Activated naive CD4-positive, alpha-beta T cell treated with anti-CD3 and anti-CD28 coated beads, Interleukin-2, amount 50 U/mL, for 16 hours (primary cell): ENCODE measurements around the gene RNF141.
A peak's percentile ranks its signal among the peaks of the same experiment; 100 is the strongest.

Source experiments
- DNase-seq: peaks from one replicate; pipeline ENCODE4 v3.0.0-alpha.2; 2020

RNF141 gene

GRCh38 chr11:10540915-10541560 lies at the start of gene RNF141:
TSS of gene RNF141 (minus strand) at chr11:10541187. CDS start at chr11:10534158, 7,029 bp downstream.
- DNase-seq: peak; percentile 97

GRCh38 chr11:10590218-10590915 lies 49.4 kb upstream of the RNF141 start:
- DNase-seq: no peak

- DNase-seq: no peak
Measured at GRCh38 chr11:10588904-10589303, 47.9 kb upstream of the RNF141 start.

GRCh38 chr11:10587995-10588394 lies 47.0 kb upstream of the RNF141 start:
- DNase-seq: no peak

- DNase-seq: no peak
Measured at GRCh38 chr11:10587388-10587787, 46.4 kb upstream of the RNF141 start.

- no peak for DNase-seq
Measured at GRCh38 chr11:10584071-10584501, 43.1 kb upstream of the RNF141 start.

- DNase-seq: no peak
Measured at GRCh38 chr11:10581481-10582019, 40.6 kb upstream of the RNF141 start.

- no peak for DNase-seq
Measured at GRCh38 chr11:10580623-10581022, 39.6 kb upstream of the RNF141 start.

- no peak for DNase-seq
Measured at GRCh38 chr11:10579700-10580099, 38.7 kb upstream of the RNF141 start.

- DNase-seq: no peak
Measured at GRCh38 chr11:10576035-10576398, 35.0 kb upstream of the RNF141 start.

- no peak for DNase-seq
Measured at GRCh38 chr11:10575346-10576034, 34.5 kb upstream of the RNF141 start.

- DNase-seq: no peak
Measured at GRCh38 chr11:10573556-10573955, 32.6 kb upstream of the RNF141 start.

- DNase-seq: no peak
Measured at GRCh38 chr11:10573028-10573427, 32.0 kb upstream of the RNF141 start.

- DNase-seq: no peak
Measured at GRCh38 chr11:10572533-10572932, 31.5 kb upstream of the RNF141 start.

GRCh38 chr11:10568486-10568941 lies 27.5 kb upstream of the RNF141 start, which contains the start of gene LYVE1:
TSS of gene LYVE1 (minus strand) at chr11:10568665. CDS start at chr11:10568532, 133 bp downstream.
- DNase-seq: no peak

- DNase-seq: no peak
Measured at GRCh38 chr11:10567446-10567845, 26.5 kb upstream of the RNF141 start.

- no peak for DNase-seq
Measured at GRCh38 chr11:10566257-10566957, 25.4 kb upstream of the RNF141 start.

- DNase-seq: no peak
Measured at GRCh38 chr11:10565493-10565892, 24.5 kb upstream of the RNF141 start.

- no peak for DNase-seq
Measured at GRCh38 chr11:10564696-10565318, 23.8 kb upstream of the RNF141 start.

GRCh38 chr11:10564030-10564429 lies 23.0 kb upstream of the RNF141 start:
- no peak for DNase-seq

- DNase-seq: no peak
Measured at GRCh38 chr11:10561947-10562346, 21.0 kb upstream of the RNF141 start.

- no peak for DNase-seq
Measured at GRCh38 chr11:10561043-10561818, 20.2 kb upstream of the RNF141 start.
